OCI-LY1 (cell line): Measurements from ENCODE around the gene TPCN2.

Source experiments
- EZH2 ChIP-seq: fragments of 200-600 bp; sonication (generic), shearing (Covaris generic); IDR thresholded peaks from 2 replicates; pipeline ENCODE4 v1.8.0; 2017; ENCODE audit warnings: borderline replicate concordance, mixed run types, mild to moderate bottlenecking, antibody characterized with exemption, low read length, moderate library complexity, mixed read lengths
- TF ChIP-seq, protein P1 (sequence below): fragments of 200-600 bp; sonication (generic), shearing (Covaris generic); IDR thresholded peaks from 2 replicates; pipeline ENCODE4 v1.5.1; 2017; ENCODE audit warnings: mild to moderate bottlenecking, antibody characterized with exemption, low read length, moderate library complexity, mixed read lengths

DNA sequence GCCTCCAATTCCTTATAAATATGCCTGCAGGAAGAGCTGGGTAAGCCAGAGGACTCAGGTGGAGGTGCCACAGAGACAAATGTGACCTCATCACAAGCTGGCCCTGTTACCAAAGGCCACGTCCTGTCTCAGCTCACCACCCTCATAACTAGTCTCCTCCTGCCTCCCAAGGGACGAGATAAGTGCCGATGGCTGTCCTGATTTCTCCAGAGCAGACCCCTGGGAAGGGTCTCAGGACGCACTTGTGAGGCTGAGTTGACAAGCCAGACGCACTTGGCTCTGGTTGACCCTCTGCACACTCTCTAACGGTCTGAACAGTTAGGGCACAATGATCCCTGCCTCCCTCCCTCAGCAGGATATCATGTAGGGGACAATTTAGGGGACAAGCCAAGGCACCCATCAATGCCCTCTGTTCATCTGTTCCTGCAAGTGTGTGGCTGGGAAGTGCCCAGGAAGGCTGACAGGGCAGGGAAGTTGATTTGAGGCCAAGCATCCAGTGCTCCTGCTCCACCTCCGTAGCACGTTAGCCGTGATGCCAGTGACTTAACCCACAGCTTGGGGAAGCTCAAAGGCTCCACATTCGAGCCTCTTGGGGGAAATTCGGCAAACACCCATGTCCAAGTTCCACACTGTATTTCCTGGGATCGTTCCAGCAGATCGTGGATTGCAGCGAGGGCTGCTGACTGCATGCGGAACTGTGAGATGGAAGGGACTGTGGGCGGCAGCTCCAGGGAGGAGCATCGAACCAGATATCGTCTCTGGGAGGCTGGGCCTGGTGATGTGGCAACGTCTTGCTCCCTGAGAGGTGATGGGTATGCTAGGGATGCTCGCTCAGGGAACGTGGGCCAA lies 109.8 kb downstream of the TPCN2 start:
- TF ChIP-seq, protein P1, sequence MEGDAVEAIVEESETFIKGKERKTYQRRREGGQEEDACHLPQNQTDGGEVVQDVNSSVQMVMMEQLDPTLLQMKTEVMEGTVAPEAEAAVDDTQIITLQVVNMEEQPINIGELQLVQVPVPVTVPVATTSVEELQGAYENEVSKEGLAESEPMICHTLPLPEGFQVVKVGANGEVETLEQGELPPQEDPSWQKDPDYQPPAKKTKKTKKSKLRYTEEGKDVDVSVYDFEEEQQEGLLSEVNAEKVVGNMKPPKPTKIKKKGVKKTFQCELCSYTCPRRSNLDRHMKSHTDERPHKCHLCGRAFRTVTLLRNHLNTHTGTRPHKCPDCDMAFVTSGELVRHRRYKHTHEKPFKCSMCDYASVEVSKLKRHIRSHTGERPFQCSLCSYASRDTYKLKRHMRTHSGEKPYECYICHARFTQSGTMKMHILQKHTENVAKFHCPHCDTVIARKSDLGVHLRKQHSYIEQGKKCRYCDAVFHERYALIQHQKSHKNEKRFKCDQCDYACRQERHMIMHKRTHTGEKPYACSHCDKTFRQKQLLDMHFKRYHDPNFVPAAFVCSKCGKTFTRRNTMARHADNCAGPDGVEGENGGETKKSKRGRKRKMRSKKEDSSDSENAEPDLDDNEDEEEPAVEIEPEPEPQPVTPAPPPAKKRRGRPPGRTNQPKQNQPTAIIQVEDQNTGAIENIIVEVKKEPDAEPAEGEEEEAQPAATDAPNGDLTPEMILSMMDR: no peak
- no peak for TF ChIP-seq EZH2
